ENCODE measurements around the gene PGM5.
"Not testable (repeated sequence)": the region's sequence is repeated elsewhere in the genome, so short reads cannot be mapped to it uniquely, and the experiment has no call there.

Gene PGM5

GRCh38 chr9:68351689-68352088, 4.7 kb upstream of the PGM5 start:
- not testable (repeated sequence) for H3K79me2 ChIP-seq (ENCODE audit: control insufficient read depth, insufficient read depth, low read length, poor library complexity); H3K27me3 ChIP-seq (ENCODE audit: insufficient read depth, low read length); H3K9me3 ChIP-seq (ENCODE audit: insufficient read depth, low read depth, low read length); H3K23ac ChIP-seq (ENCODE audit: low read length); H4K12ac ChIP-seq (ENCODE audit: low read depth, low read length); H2AFZ ChIP-seq (ENCODE audit: insufficient read depth, low read length, poor library complexity); H3K27ac ChIP-seq (ENCODE audit: low read depth, low read length); H3K9ac ChIP-seq (ENCODE audit: low read length); H3K14ac ChIP-seq (ENCODE audit: low read length); H4K8ac ChIP-seq (ENCODE audit: low read depth, low read length); H2AK5ac ChIP-seq (ENCODE audit: low read length); H3K4me2 ChIP-seq (ENCODE audit: low read length); H2BK120ac ChIP-seq (ENCODE audit: insufficient read depth, low read length, poor library complexity); H3K4ac ChIP-seq (ENCODE audit: low read depth, low read length); H4K91ac ChIP-seq (ENCODE audit: low read depth, low read length); H3K4me1 ChIP-seq (ENCODE audit: control insufficient read depth in 1 of 2, insufficient read depth in 2 of 2, low read length in 2 of 2); H2BK12ac ChIP-seq (ENCODE audit: low read length); H3K4me3 ChIP-seq (ENCODE audit: low read depth, low read length); H3K36me3 ChIP-seq (ENCODE audit: control insufficient read depth in 1 of 2, insufficient read depth in 2 of 2, low read length in 2 of 2); H3K79me1 ChIP-seq (ENCODE audit: low read length); H2BK5ac ChIP-seq (ENCODE audit: low read depth, low read length, poor library complexity); H3K18ac ChIP-seq (ENCODE audit: low read length)
- DNase-seq = peak in 1 of 2 donors; percentile 0
- no CpG with 5 or more reads among the region's 4 CpGs for WGBS (ENCODE audit: extremely low coverage, insufficient coverage, insufficient read length)

- H3K27me3 ChIP-seq (ENCODE audit: insufficient read depth, low read length) = peaks cover 11% of the 10 kb centered on the region
- H3K9ac ChIP-seq (ENCODE audit: low read length); H3K23ac ChIP-seq (ENCODE audit: low read length); H3K14ac ChIP-seq (ENCODE audit: low read length); H2BK12ac ChIP-seq (ENCODE audit: low read length); H3K4me3 ChIP-seq (ENCODE audit: low read depth, low read length); H2AK5ac ChIP-seq (ENCODE audit: low read length); H4K91ac ChIP-seq (ENCODE audit: low read depth, low read length); H3K36me3 ChIP-seq (ENCODE audit: control insufficient read depth in 1 of 2, insufficient read depth in 2 of 2, low read length in 2 of 2); H4K8ac ChIP-seq (ENCODE audit: low read depth, low read length); H3K9me3 ChIP-seq (ENCODE audit: insufficient read depth, low read depth, low read length); H3K18ac ChIP-seq (ENCODE audit: low read length); H2BK5ac ChIP-seq (ENCODE audit: low read depth, low read length, poor library complexity); H2AFZ ChIP-seq (ENCODE audit: insufficient read depth, low read length, poor library complexity); H3K27ac ChIP-seq (ENCODE audit: low read depth, low read length); H3K4me1 ChIP-seq (ENCODE audit: control insufficient read depth in 1 of 2, insufficient read depth in 2 of 2, low read length in 2 of 2); H3K4ac ChIP-seq (ENCODE audit: low read depth, low read length); H4K12ac ChIP-seq (ENCODE audit: low read depth, low read length); H3K79me2 ChIP-seq (ENCODE audit: control insufficient read depth, insufficient read depth, low read length, poor library complexity); H3K4me2 ChIP-seq (ENCODE audit: low read length); H3K79me1 ChIP-seq (ENCODE audit: low read length); H2BK120ac ChIP-seq (ENCODE audit: insufficient read depth, low read length, poor library complexity): not testable (repeated sequence)
- DNase-seq = peak in 1 of 2 donors; percentile 0
- no CpG with 5 or more reads among the region's 5 CpGs for WGBS (ENCODE audit: extremely low coverage, insufficient coverage, insufficient read length)
Observed at GRCh38 chr9:68355993-68356379, 425 bp upstream of the PGM5 start.

- Histone ChIP-seq H3K4me2 (ENCODE audit: low read length) (peak overlapping the region; percentile 83), H4K91ac (ENCODE audit: low read depth, low read length) (peak overlapping the region; percentile 35), H3K4me3 (ENCODE audit: low read depth, low read length) (peak overlapping the region; percentile 63), H4K8ac (ENCODE audit: low read depth, low read length) (peak overlapping the region; percentile 47), H3K27me3 (ENCODE audit: insufficient read depth, low read length) (peaks cover 11% of the 10 kb centered on the region)
- H3K9ac ChIP-seq (ENCODE audit: low read length); H2BK12ac ChIP-seq (ENCODE audit: low read length); H3K18ac ChIP-seq (ENCODE audit: low read length); H3K9me3 ChIP-seq (ENCODE audit: insufficient read depth, low read depth, low read length); H2AFZ ChIP-seq (ENCODE audit: insufficient read depth, low read length, poor library complexity); H3K23ac ChIP-seq (ENCODE audit: low read length); H3K14ac ChIP-seq (ENCODE audit: low read length); DNase-seq; H3K36me3 ChIP-seq (ENCODE audit: control insufficient read depth in 1 of 2, insufficient read depth in 2 of 2, low read length in 2 of 2); H2AK5ac ChIP-seq (ENCODE audit: low read length); H3K4ac ChIP-seq (ENCODE audit: low read depth, low read length); H3K4me1 ChIP-seq (ENCODE audit: control insufficient read depth in 1 of 2, insufficient read depth in 2 of 2, low read length in 2 of 2); H3K79me1 ChIP-seq (ENCODE audit: low read length); H2BK5ac ChIP-seq (ENCODE audit: low read depth, low read length, poor library complexity); H4K12ac ChIP-seq (ENCODE audit: low read depth, low read length); H3K27ac ChIP-seq (ENCODE audit: low read depth, low read length); H2BK120ac ChIP-seq (ENCODE audit: insufficient read depth, low read length, poor library complexity); H3K79me2 ChIP-seq (ENCODE audit: control insufficient read depth, insufficient read depth, low read length, poor library complexity): not testable (repeated sequence)
- no CpG with 5 or more reads among the region's 57 CpGs for WGBS (ENCODE audit: extremely low coverage, insufficient coverage, insufficient read length)
Observed at GRCh38 chr9:68357119-68357714, 806 bp downstream of the PGM5 start.

- H3K27me3 ChIP-seq (ENCODE audit: insufficient read depth, low read length); H4K8ac ChIP-seq (ENCODE audit: low read depth, low read length); H3K79me2 ChIP-seq (ENCODE audit: control insufficient read depth, insufficient read depth, low read length, poor library complexity); H2AFZ ChIP-seq (ENCODE audit: insufficient read depth, low read length, poor library complexity); H2BK12ac ChIP-seq (ENCODE audit: low read length); H3K23ac ChIP-seq (ENCODE audit: low read length); H3K4me3 ChIP-seq (ENCODE audit: low read depth, low read length); H3K4me1 ChIP-seq (ENCODE audit: control insufficient read depth in 1 of 2, insufficient read depth in 2 of 2, low read length in 2 of 2); H3K9me3 ChIP-seq (ENCODE audit: insufficient read depth, low read depth, low read length); H2BK120ac ChIP-seq (ENCODE audit: insufficient read depth, low read length, poor library complexity); H3K18ac ChIP-seq (ENCODE audit: low read length); H3K4me2 ChIP-seq (ENCODE audit: low read length); H3K9ac ChIP-seq (ENCODE audit: low read length); H3K14ac ChIP-seq (ENCODE audit: low read length); DNase-seq; H3K4ac ChIP-seq (ENCODE audit: low read depth, low read length); H4K12ac ChIP-seq (ENCODE audit: low read depth, low read length); H4K91ac ChIP-seq (ENCODE audit: low read depth, low read length); H2BK5ac ChIP-seq (ENCODE audit: low read depth, low read length, poor library complexity); H2AK5ac ChIP-seq (ENCODE audit: low read length); H3K79me1 ChIP-seq (ENCODE audit: low read length); H3K27ac ChIP-seq (ENCODE audit: low read depth, low read length); H3K36me3 ChIP-seq (ENCODE audit: control insufficient read depth in 1 of 2, insufficient read depth in 2 of 2, low read length in 2 of 2): not testable (repeated sequence)
- no CpG with 5 or more reads among the region's 10 CpGs for WGBS (ENCODE audit: extremely low coverage, insufficient coverage, insufficient read length)
Observed at GRCh38 chr9:68366933-68367547, 10.6 kb downstream of the PGM5 start.

Measured in trophoblast cell (in vitro differentiated cells and primary cell).